ENCODE measurements around the gene DDX39A.

GRCh38 chr19:14381689-14382474 lies 37.3 kb downstream of the DDX39A start:
- TF ChIP-seq CTCF (conservative IDR thresholded peaks at IDR 0.05 in 1 of 2, IDR thresholded peaks at IDR 0.05 in 1 of 2; ENCODE audit: low read depth in 1 of 2, low read length in 2 of 2) (no peak), EZH2 (IDR thresholded peaks at IDR 0.05; ENCODE audit: low read length, missing control alignments) (no peak)
